Mesothelial cell of epicardium (in vitro differentiated cells): ENCODE data around the gene DPP6. TPM values are rescaled to one million over a fixed set of nuclear protein-coding genes. Genes with fewer than 3 reads are reported as not detected.

Experiments used
- DNase-seq, 2 experiments: peaks; one replicate each; pipeline ENCODE4 v3.0.0; 2021; ENCODE audit warnings: low spot score in 2 of 2; ENCODE audit not compliant: unreplicated experiment in 2 of 2
- H3K27ac Mint-ChIP-seq: 2 replicates; pipeline ENCODE4 v1.8.0; 2021; ENCODE audit warnings: mixed read lengths
- H3K27me3 Mint-ChIP-seq: 2 replicates; pipeline ENCODE4 v1.8.0; 2021; ENCODE audit warnings: low read depth, mixed read lengths
- H3K36me3 Mint-ChIP-seq: 2 replicates; pipeline ENCODE4 v1.8.0; 2021; ENCODE audit warnings: mixed read lengths
- H3K4me1 Mint-ChIP-seq: 2 replicates; pipeline ENCODE4 v1.8.0; 2021; ENCODE audit warnings: mixed read lengths
- H3K4me3 Mint-ChIP-seq: 2 replicates; pipeline ENCODE4 v1.8.0; 2021; ENCODE audit warnings: mild to moderate bottlenecking, moderate library complexity, mixed read lengths
- H3K9me3 Mint-ChIP-seq: 2 replicates; pipeline ENCODE4 v1.8.0; 2021; ENCODE audit warnings: mixed read lengths
- CTCF ChIP-seq: fragments of 200-600 bp; sonication (generic); IDR thresholded peaks from one replicate; pipeline ENCODE4 v1.5.0; 2021; ENCODE audit warnings: antibody characterized with exemption; ENCODE audit not compliant: unreplicated experiment
- total RNA-seq: library from RNA; stranded (reverse); gene quantifications from 3 replicates; pipeline ENCODE4 v1.2.1, GENCODE V29; 2021

DPP6 gene
- total RNA-seq, 1 donor from 2014 or later = 0.09 TPM

DNA sequence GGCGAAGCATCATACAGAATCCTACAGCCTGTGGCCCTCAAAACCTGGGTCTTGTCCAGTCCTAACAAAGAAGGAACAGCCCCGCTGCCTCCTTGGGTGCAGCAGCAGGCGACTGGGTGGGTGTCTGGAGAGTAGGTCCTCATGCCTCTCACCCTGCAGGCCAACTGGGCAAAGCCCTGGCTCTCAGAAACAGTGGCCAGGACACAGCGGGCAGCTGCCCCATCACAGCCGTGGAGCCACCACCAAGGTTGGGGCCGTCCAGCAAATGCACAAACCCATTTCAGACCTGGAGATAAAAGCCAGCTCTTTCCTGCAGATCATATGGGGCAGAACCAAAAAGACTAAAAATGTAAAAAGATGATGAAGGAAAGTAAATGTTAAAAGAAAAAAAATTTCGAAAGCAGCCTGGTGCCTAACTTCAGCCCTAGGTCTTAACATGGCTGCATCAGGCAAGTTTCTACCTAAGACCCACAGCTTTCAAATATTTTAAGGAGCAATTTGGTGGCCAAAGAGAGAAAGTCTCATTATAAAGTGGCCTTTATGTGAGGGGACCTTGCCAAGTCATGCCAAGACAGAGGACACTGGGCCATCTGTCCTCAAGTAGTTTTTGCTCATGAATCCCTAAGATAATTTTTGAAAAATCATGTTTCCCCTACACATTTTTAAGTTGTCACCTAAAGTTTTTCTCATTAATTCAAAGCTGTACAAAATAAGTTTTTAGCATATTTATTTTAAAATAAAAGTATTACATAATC, 808.6 kb downstream of the DPP6 start:
- no peaks in the 10 kb centered on the region for H3K9me3 Mint-ChIP-seq
- no peak overlapping the region for H3K27ac Mint-ChIP-seq
- no peak for DNase-seq
- peaks cover 21% of the 10 kb centered on the region for H3K27me3 Mint-ChIP-seq
- no peak overlapping the region for H3K4me3 Mint-ChIP-seq
- no peaks in the 10 kb centered on the region for H3K4me1 Mint-ChIP-seq
- no peaks in the 10 kb centered on the region for H3K36me3 Mint-ChIP-seq
- TF ChIP-seq CTCF = no peak

DNA sequence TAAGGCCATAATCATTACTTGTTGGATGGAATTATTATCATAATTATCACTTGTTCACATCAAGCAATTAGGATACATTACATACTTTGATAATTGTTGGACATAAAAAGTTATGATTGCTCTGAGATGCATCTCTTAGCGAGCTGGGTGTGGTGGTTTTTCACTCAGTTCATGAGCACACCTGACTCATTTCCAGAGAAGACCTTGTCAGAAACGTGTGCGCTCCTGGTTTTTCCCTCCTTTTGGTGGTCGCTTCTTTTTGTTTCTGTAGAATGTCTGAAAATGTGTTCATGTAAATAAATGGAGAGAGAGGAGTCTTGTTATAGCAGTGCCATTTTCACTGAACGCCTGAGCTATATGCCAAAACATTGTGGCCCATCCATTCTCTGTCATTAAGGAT, 809.4 kb downstream of the DPP6 start:
- peaks cover 27% of the 10 kb centered on the region for H3K27me3 Mint-ChIP-seq
- H3K27ac Mint-ChIP-seq = no peak overlapping the region
- H3K4me1 Mint-ChIP-seq = no peaks in the 10 kb centered on the region
- no peaks in the 10 kb centered on the region for H3K9me3 Mint-ChIP-seq
- no peak overlapping the region for H3K4me3 Mint-ChIP-seq
- H3K36me3 Mint-ChIP-seq = no peaks in the 10 kb centered on the region
- no peak for DNase-seq
- no peak for TF ChIP-seq CTCF

DNA sequence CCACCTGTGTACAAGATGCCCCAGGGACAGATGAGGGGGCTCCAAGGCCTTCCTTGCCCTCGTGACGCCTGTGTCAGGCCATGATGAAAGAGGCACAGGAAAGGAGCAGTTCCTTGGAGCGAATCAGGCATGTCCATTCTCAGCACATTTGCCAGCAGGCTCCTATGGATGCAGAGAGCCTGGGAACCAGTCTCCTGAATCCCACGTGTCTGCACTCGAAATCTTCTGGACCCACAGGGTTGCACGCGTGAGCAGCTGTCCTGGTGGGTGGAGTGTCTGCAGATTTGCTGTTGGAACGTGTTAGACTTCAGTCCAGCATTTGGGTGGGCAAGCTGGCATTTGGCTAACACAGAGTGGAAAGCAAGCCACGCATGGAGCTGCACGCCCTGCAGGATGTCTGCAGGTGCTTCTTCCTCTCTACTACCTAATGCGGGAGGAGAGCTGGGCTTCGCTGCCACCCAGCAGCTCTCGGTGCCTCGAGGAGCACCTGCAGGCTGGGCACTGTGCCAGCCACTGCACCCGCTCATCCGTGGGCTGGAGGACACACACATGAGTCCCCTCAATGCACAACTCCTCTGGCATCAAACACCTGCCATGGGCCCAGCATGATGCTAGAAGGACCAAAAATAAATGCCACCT, 810.1 kb downstream of the DPP6 start:
- Mint-ChIP-seq H3K27ac (no peak overlapping the region), H3K9me3 (no peaks in the 10 kb centered on the region), H3K27me3 (peaks cover 34% of the 10 kb centered on the region), H3K4me1 (no peaks in the 10 kb centered on the region), H3K4me3 (no peak overlapping the region), H3K36me3 (no peaks in the 10 kb centered on the region)
- no peak for TF ChIP-seq CTCF
- no peak for DNase-seq

DNA sequence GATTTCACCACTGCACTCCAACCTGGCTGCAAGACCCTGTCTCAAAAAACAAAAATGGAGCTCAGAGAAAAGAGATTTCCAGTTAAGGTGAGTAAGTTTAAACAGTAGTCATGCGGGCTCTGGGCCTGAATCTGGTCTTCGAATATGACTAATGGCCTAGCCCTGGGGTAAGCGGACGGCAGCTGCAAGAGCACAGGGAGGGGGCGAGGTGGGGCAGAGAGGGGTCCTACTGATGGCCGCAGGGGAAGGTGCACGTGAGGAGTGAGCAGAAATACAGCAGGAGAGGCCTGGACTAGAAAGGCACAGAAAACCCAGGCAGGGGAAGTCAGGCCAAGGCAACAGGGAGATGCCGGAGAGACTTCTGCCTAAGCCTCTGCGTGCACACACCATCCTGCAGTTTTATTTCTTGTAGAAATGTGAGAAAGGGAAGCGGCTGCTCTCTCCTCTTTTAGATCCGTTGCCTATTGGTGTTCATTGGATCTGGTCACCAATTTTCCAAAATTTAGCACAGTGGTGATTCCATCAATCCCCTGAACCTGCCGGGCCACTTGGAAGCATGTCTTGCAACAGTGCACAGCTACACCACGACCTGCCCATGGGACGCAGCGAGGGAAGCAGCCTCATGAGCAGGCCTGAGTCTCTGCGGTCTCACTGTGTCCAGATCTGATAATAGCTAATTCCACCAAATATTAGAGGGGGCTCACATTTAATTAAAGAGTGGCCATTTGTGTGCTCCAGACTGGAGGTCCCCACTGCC, 811.7 kb downstream of the DPP6 start:
- no peak overlapping the region for H3K27ac Mint-ChIP-seq
- TF ChIP-seq CTCF = no peak
- no peaks in the 10 kb centered on the region for H3K36me3 Mint-ChIP-seq
- no peak for DNase-seq
- H3K4me3 Mint-ChIP-seq = no peak overlapping the region
- no peaks in the 10 kb centered on the region for H3K4me1 Mint-ChIP-seq
- H3K9me3 Mint-ChIP-seq = no peaks in the 10 kb centered on the region
- H3K27me3 Mint-ChIP-seq = peaks cover 49% of the 10 kb centered on the region

GRCh38 chr7:154864523-154864891, 812.3 kb downstream of the DPP6 start:
- DNase-seq = no peak
- no peaks in the 10 kb centered on the region for H3K9me3 Mint-ChIP-seq

More at GRCh38 chr7:154864523-154864891, 812.3 kb downstream of the DPP6 start:
- no peak for TF ChIP-seq CTCF
- Mint-ChIP-seq H3K36me3 (no peaks in the 10 kb centered on the region), H3K4me3 (no peak overlapping the region), H3K4me1 (no peaks in the 10 kb centered on the region), H3K27ac (no peak overlapping the region), H3K27me3 (peaks cover 54% of the 10 kb centered on the region)
